Nucleus accumbens (tissue), 56 donors: Measurements from ENCODE around the gene PRDM2.

Source experiments
- DNase-seq, 56 donors: peaks; one replicate each; lab custom pipeline; 2025; lab: John Stamatoyannopoulos, UW

Gene PRDM2

GRCh38 chr1:13732971-13733667 is 33.1 kb downstream of the PRDM2 start:
- no peak for DNase-seq

- no peak for DNase-seq
These were observed 33.7 kb downstream of the PRDM2 start for GRCh38 chr1:13733711-13734110.

GRCh38 chr1:13735168-13735930 is 35.4 kb downstream of the PRDM2 start:
- DNase-seq, result peak in 1 of 56 donors; percentile 10

GRCh38 chr1:13737398-13737797 is 37.4 kb downstream of the PRDM2 start:
- no peak for DNase-seq

GRCh38 chr1:13746342-13746741 is 46.4 kb downstream of the PRDM2 start:
- DNase-seq, result no peak

- DNase-seq, result peak in 55 of 56 donors; percentile 71 to 99 (median 94)
These were observed 48.9 kb downstream of the PRDM2 start for GRCh38 chr1:13748610-13749505.

- DNase-seq, result peak in 13 of 56 donors; percentile 25 to 74 (median 60)
These were observed 49.8 kb downstream of the PRDM2 start for GRCh38 chr1:13749543-13750341.

GRCh38 chr1:13751458-13751871 is 51.5 kb downstream of the PRDM2 start:
- DNase-seq, result no peak

- DNase-seq, result no peak
These were observed 52.0 kb downstream of the PRDM2 start for GRCh38 chr1:13751985-13752384.

GRCh38 chr1:13752852-13753251 is 52.9 kb downstream of the PRDM2 start:
- DNase-seq, result peak in 9 of 56 donors; percentile 14 to 61 (median 26)

- DNase-seq, result no peak
These were observed 53.8 kb downstream of the PRDM2 start for GRCh38 chr1:13753636-13754402.

- DNase-seq, result peak in 10 of 56 donors; percentile 11 to 37 (median 18)
These were observed 54.6 kb downstream of the PRDM2 start for GRCh38 chr1:13754510-13755103.

GRCh38 chr1:13756557-13757315 is 56.7 kb downstream of the PRDM2 start:
- no peak for DNase-seq

- no peak for DNase-seq
These were observed 57.7 kb downstream of the PRDM2 start for GRCh38 chr1:13757693-13758092.

GRCh38 chr1:13759072-13759471 is 59.1 kb downstream of the PRDM2 start:
- DNase-seq, result no peak

- no peak for DNase-seq
These were observed 60.4 kb downstream of the PRDM2 start for GRCh38 chr1:13760340-13760739.

GRCh38 chr1:13760921-13761320 is 60.9 kb downstream of the PRDM2 start:
- no peak for DNase-seq

GRCh38 chr1:13761883-13762282 is 61.9 kb downstream of the PRDM2 start:
- no peak for DNase-seq
